Suppressor macrophage treated with lipopolysaccharide for 1 hour (primary cell): Measurements from ENCODE around the gene CUEDC2.

Experiments used
- DNase-seq, 3 donors: peaks; one replicate each; pipeline ENCODE4 v3.0.0-alpha.2; 2020 to 2022

The CUEDC2 gene

GRCh38 chr10:102409604-102410428 lies 22.6 kb downstream of the CUEDC2 start:
- no peak for DNase-seq

GRCh38 chr10:102408728-102409603 lies 23.4 kb downstream of the CUEDC2 start:
- DNase-seq, result peak; percentile 72 to 92 (median 80)

GRCh38 chr10:102408131-102408727 lies 24.1 kb downstream of the CUEDC2 start:
- peak in 2 of 3 donors; percentile 49 to 63 for DNase-seq

GRCh38 chr10:102407425-102408130 lies 24.8 kb downstream of the CUEDC2 start:
- DNase-seq, result peak; percentile 64 to 79 (median 67)

GRCh38 chr10:102406815-102407214 lies 25.6 kb downstream of the CUEDC2 start:
- peak in 1 of 3 donors; percentile 52 for DNase-seq

GRCh38 chr10:102405632-102406031 lies 26.7 kb downstream of the CUEDC2 start:
- no peak for DNase-seq

- no peak for DNase-seq
Measured at GRCh38 chr10:102405108-102405571, 27.2 kb downstream of the CUEDC2 start.

- no peak for DNase-seq
Measured at GRCh38 chr10:102404361-102405107, 27.8 kb downstream of the CUEDC2 start.

GRCh38 chr10:102403115-102403514 lies 29.3 kb downstream of the CUEDC2 start:
- DNase-seq, result no peak

GRCh38 chr10:102402512-102402896 lies 29.9 kb downstream of the CUEDC2 start:
- DNase-seq, result no peak

- DNase-seq, result no peak
Measured at GRCh38 chr10:102401735-102402511, 30.5 kb downstream of the CUEDC2 start.

- no peak for DNase-seq
Measured at GRCh38 chr10:102401342-102401654, 31.1 kb downstream of the CUEDC2 start.

GRCh38 chr10:102400598-102401341 lies 31.6 kb downstream of the CUEDC2 start:
- DNase-seq, result no peak

- no peak for DNase-seq
Measured at GRCh38 chr10:102400076-102400475, 32.3 kb downstream of the CUEDC2 start.

- peak; percentile 91 to 95 (median 95) for DNase-seq
Measured at GRCh38 chr10:102399217-102400021, 33.0 kb downstream of the CUEDC2 start.

- DNase-seq, result no peak
Measured at GRCh38 chr10:102398172-102399020, 34.0 kb downstream of the CUEDC2 start.

GRCh38 chr10:102397222-102398171 lies 34.9 kb downstream of the CUEDC2 start:
- no peak for DNase-seq
